Brain pericyte (primary cell): ENCODE measurements around the gene SORCS2.

ENCODE experiments used
- DNase-seq: peaks from one replicate; pipeline ENCODE4 v3.0.0-alpha.2; 2012; ENCODE audit warnings: low read depth, low spot score

The SORCS2 gene

GRCh38 chr4:7412554-7412912, 220.2 kb downstream of the SORCS2 start:
- DNase-seq, result no peak

GRCh38 chr4:7414046-7414445, 221.7 kb downstream of the SORCS2 start:
- no peak for DNase-seq

- DNase-seq, result no peak
Measured at GRCh38 chr4:7414736-7415510, 222.6 kb downstream of the SORCS2 start.

- DNase-seq, result no peak
Measured at GRCh38 chr4:7415927-7416686, 223.8 kb downstream of the SORCS2 start.

- DNase-seq, result no peak
Measured at GRCh38 chr4:7416745-7417432, 224.6 kb downstream of the SORCS2 start.

- DNase-seq, result no peak
Measured at GRCh38 chr4:7417639-7418038, 225.3 kb downstream of the SORCS2 start.

- no peak for DNase-seq
Measured at GRCh38 chr4:7418131-7418943, 226.0 kb downstream of the SORCS2 start.

- no peak for DNase-seq
Measured at GRCh38 chr4:7419961-7420660, 227.8 kb downstream of the SORCS2 start.

GRCh38 chr4:7420661-7421040, 228.3 kb downstream of the SORCS2 start:
- no peak for DNase-seq

- DNase-seq, result no peak
Measured at GRCh38 chr4:7421356-7422150, 229.2 kb downstream of the SORCS2 start.

GRCh38 chr4:7422151-7422897, 230.0 kb downstream of the SORCS2 start:
- no peak for DNase-seq

- DNase-seq, result no peak
Measured at GRCh38 chr4:7422898-7423180, 230.5 kb downstream of the SORCS2 start.

GRCh38 chr4:7423391-7423790, 231.1 kb downstream of the SORCS2 start:
- DNase-seq, result no peak

- no peak for DNase-seq
Measured at GRCh38 chr4:7423801-7424552, 231.6 kb downstream of the SORCS2 start.

- DNase-seq, result no peak
Measured at GRCh38 chr4:7424553-7425111, 232.3 kb downstream of the SORCS2 start.

GRCh38 chr4:7425124-7425523, 232.8 kb downstream of the SORCS2 start:
- DNase-seq, result no peak

- no peak for DNase-seq
Measured at GRCh38 chr4:7425591-7426468, 233.5 kb downstream of the SORCS2 start.
